Activated CD4-positive, alpha-beta T cell treated with anti-CD3 and anti-CD28 coated beads, Interleukin-2, amount 10 ng/mL, durations not matched to agents 24 days and 14 days (primary cell): ENCODE data around the gene SIX1. TPM values are rescaled to one million over a fixed set of nuclear protein-coding genes. Genes with fewer than 3 reads are reported as not detected.

Experiments used
- DNase-seq: peaks from one replicate; pipeline ENCODE4 v3.0.0; 2022
- H3K27ac Mint-ChIP-seq: one replicate; pipeline ENCODE4 v1.8.0; 2022; ENCODE audit warnings: mild to moderate bottlenecking, mixed read lengths
- H3K27me3 Mint-ChIP-seq: one replicate; pipeline ENCODE4 v1.8.0; 2022; ENCODE audit warnings: mixed read lengths
- H3K36me3 Mint-ChIP-seq: one replicate; pipeline ENCODE4 v1.8.0; 2022; ENCODE audit warnings: low read depth, mild to moderate bottlenecking, mixed read lengths
- H3K4me1 Mint-ChIP-seq: one replicate; pipeline ENCODE4 v1.8.0; 2021; ENCODE audit warnings: mixed read lengths
- H3K4me3 Mint-ChIP-seq: one replicate; pipeline ENCODE4 v1.8.0; 2022; ENCODE audit warnings: mild to moderate bottlenecking, moderate library complexity, mixed read lengths
- H3K9me3 Mint-ChIP-seq: one replicate; pipeline ENCODE4 v1.8.0; 2021; ENCODE audit warnings: mixed read lengths
- intact Hi-C: fragments of 100-400 bp; cut with micrococcal nuclease; formaldehyde crosslinking; loops from one replicate; pipeline ENCODE4 v1.15.1; 2023
- total RNA-seq: library from RNA; stranded (reverse); gene quantifications from 2 replicates; pipeline ENCODE4 v1.2.3, GENCODE V29; 2022

Gene SIX1
- total RNA-seq, 1 donor from 2014 or later = 0.26 TPM

- Mint-ChIP-seq H3K27ac (no peak overlapping the region), H3K4me1 (no peaks in the 10 kb centered on the region), H3K9me3 (no peaks in the 10 kb centered on the region), H3K27me3 (peaks cover 22% of the 10 kb centered on the region), H3K36me3 (no peaks in the 10 kb centered on the region), H3K4me3 (no peak overlapping the region)
- intact Hi-C loops = no loop called here
- no peak for DNase-seq
These were observed 26.4 kb downstream of the SIX1 start for GRCh38 chr14:60622917-60623257.

DNA sequence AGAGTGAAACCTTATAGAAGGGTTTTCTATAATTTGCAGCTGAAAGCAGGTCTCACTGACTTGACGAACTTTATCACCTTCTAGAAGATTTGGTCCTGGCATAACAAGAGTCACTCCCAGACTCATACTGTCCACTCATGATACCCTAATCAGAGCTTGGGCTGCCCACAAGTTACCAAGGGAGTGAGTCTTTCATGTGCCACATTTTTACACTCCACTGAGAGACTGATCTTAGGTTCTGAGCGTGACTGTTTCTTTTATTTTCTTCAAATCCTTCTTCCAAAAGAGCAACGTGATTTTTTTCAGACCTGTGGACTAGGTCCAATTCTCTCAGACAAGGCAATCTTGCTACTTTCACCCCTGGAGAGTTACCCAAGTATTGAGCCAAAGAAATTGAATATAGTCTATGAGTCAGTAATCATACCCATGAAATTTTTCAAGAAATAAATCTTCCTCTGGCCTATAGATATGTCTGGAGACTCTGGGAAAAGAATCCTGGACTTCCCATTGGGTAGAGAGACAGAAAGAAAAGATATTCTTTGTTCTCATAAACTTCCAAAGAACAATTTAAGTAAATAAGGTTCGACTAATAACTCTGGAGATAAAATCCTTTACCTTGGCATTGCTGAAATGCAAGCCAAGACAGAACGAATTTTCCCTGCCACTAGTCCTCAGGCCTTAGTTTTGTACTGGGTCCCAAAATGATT is 26.9 kb downstream of the SIX1 start:
- no peaks in the 10 kb centered on the region for H3K4me1 Mint-ChIP-seq
- no peak for DNase-seq
- H3K9me3 Mint-ChIP-seq = no peaks in the 10 kb centered on the region
- no peak overlapping the region for H3K27ac Mint-ChIP-seq
- peaks cover 22% of the 10 kb centered on the region for H3K27me3 Mint-ChIP-seq
- H3K36me3 Mint-ChIP-seq = no peaks in the 10 kb centered on the region
- intact Hi-C loops = no loop called here
- no peak overlapping the region for H3K4me3 Mint-ChIP-seq

DNA sequence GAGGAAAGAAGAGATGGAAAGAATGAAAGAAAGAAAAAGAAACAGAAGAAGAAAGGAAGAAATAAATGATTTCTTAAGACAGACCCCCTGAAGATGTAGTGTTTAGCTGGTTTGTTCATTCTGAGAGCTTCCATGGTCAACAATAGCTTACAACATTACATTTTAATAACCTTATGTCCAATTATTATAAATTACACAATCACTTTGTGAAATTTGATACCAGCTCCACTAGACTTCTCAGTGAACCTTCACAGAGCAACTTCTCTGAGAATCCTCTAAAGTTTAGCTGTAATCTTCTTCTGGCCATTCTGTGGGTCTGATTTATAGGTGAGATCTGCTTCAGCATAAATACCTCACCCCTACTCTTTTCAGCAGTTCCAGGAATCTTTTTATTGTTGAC is 27.9 kb downstream of the SIX1 start:
- Mint-ChIP-seq H3K36me3 (no peaks in the 10 kb centered on the region), H3K4me3 (no peak overlapping the region), H3K27me3 (peaks cover 22% of the 10 kb centered on the region), H3K9me3 (no peaks in the 10 kb centered on the region), H3K27ac (no peak overlapping the region), H3K4me1 (no peaks in the 10 kb centered on the region)
- intact Hi-C loops = no loop called here
- no peak for DNase-seq

DNA sequence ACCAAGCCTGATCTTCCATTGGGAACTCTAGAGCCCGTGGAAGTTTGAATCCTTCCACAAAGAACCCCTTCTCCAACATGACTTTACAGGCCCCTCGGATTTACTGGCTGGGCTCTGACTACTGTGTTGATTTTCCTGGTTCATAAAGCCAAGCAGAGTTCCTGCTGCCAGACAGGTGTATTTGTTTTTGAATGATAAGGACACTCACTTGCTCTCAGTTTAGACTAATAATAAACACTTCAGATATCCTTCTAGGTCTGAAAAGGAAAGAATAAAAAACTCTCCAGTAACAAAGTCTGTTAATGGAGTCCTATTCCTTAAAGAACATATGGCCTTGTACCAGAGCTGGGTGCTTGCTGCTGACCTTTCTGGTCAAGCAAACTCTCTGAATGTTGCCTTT is 31.0 kb downstream of the SIX1 start:
- Mint-ChIP-seq H3K27ac (no peak overlapping the region), H3K4me1 (no peaks in the 10 kb centered on the region), H3K9me3 (no peaks in the 10 kb centered on the region), H3K36me3 (no peaks in the 10 kb centered on the region), H3K27me3 (peaks cover 19% of the 10 kb centered on the region), H3K4me3 (no peak overlapping the region)
- intact Hi-C loops = no loop called here
- no peak for DNase-seq

- Mint-ChIP-seq H3K4me1 (no peaks in the 10 kb centered on the region), H3K36me3 (no peaks in the 10 kb centered on the region), H3K4me3 (no peak overlapping the region), H3K27ac (no peak overlapping the region), H3K27me3 (peaks cover 10% of the 10 kb centered on the region), H3K9me3 (no peaks in the 10 kb centered on the region)
- intact Hi-C loops = no loop called here
- DNase-seq = no peak
These were observed 32.8 kb downstream of the SIX1 start for GRCh38 chr14:60616461-60616959.

DNA sequence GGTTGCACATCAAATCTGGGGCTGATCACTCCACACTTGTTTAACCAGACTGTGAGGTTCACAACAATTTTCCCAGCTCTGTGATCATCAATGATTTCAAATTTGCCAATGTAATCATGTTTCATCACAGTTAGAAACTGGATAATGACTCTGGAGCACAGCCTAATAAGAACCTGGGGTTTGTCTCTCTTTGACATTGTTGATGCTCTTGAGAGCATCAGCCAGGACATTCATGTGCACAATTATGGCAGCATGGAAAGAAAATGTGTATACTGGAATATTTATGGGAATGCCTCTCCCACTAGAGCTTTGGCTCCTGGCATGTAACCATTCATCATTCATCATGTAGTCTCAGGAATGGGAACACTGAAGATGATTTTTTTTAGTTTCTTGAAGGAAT is 47.0 kb downstream of the SIX1 start:
- DNase-seq = no peak
- no peak overlapping the region for H3K4me3 Mint-ChIP-seq
- H3K9me3 Mint-ChIP-seq = no peaks in the 10 kb centered on the region
- H3K4me1 Mint-ChIP-seq = no peaks in the 10 kb centered on the region
- no peaks in the 10 kb centered on the region for H3K36me3 Mint-ChIP-seq
- peaks cover 17% of the 10 kb centered on the region for H3K27me3 Mint-ChIP-seq
- intact Hi-C loops = no loop called here
- no peak overlapping the region for H3K27ac Mint-ChIP-seq

- Mint-ChIP-seq H3K9me3 (no peaks in the 10 kb centered on the region), H3K4me1 (no peaks in the 10 kb centered on the region), H3K4me3 (no peak overlapping the region), H3K36me3 (no peaks in the 10 kb centered on the region), H3K27me3 (peaks cover 23% of the 10 kb centered on the region), H3K27ac (no peak overlapping the region)
- intact Hi-C loops = no loop called here
- no peak for DNase-seq
These were observed 49.5 kb downstream of the SIX1 start for GRCh38 chr14:60599727-60600126.

GRCh38 chr14:60596139-60596538 is 53.1 kb downstream of the SIX1 start:
- Mint-ChIP-seq H3K4me3 (no peak overlapping the region), H3K4me1 (no peaks in the 10 kb centered on the region), H3K27me3 (peaks cover 15% of the 10 kb centered on the region), H3K27ac (no peak overlapping the region), H3K9me3 (no peaks in the 10 kb centered on the region), H3K36me3 (no peaks in the 10 kb centered on the region)
- no peak for DNase-seq
- intact Hi-C loops = no loop called here

- H3K9me3 Mint-ChIP-seq = no peaks in the 10 kb centered on the region
- no peaks in the 10 kb centered on the region for H3K36me3 Mint-ChIP-seq
- intact Hi-C loops = no loop called here
- no peak overlapping the region for H3K27ac Mint-ChIP-seq
- no peaks in the 10 kb centered on the region for H3K4me1 Mint-ChIP-seq
- H3K4me3 Mint-ChIP-seq = no peak overlapping the region
- DNase-seq = no peak
- H3K27me3 Mint-ChIP-seq = peaks cover 15% of the 10 kb centered on the region
These were observed 55.2 kb downstream of the SIX1 start for GRCh38 chr14:60594062-60594461.

Other genes starting within 250 kb of the SIX1 start
- not detected in 2 replicates for gene C14orf39, start 163.4 kb downstream of the SIX1 start, total RNA-seq
- gene SIX6, start 140.3 kb downstream of the SIX1 start, total RNA-seq = not detected in 2 replicates
- gene SIX4, start 74.9 kb upstream of the SIX1 start, total RNA-seq = 0.23 and 0.52 TPM in 2 replicates
- 42.6 and 45.0 TPM in 2 replicates for gene MNAT1, start 85.3 kb upstream of the SIX1 start, total RNA-seq